Heart left ventricle (tissue), 16 donors: ENCODE results near the gene MRPL37. TPM values are rescaled to one million over a fixed set of nuclear protein-coding genes. Genes with fewer than 3 reads are reported as not detected.

ENCODE experiments used
- ATAC-seq, 4 donors: fragments of 200-7000 bp; cut with Tn5 transposase; one replicate each; pipeline ENCODE4 v1.9.1; 2020 to 2022; ENCODE audit warnings: moderate library complexity in 4 of 4, mild to moderate bottlenecking in 3 of 4, moderate number of reproducible peaks in 1 of 4
- DNase-seq, 5 donors: peaks; one replicate each; pipeline ENCODE4 v3.0.0-alpha.2; 2020
- H3K27ac ChIP-seq, 12 donors: fragments of 200-600 bp; sonication (generic) in 4 of 12; one replicate each; pipeline versions ENCODE4 v1.5.0 to v1.8.0; 2016 to 2022; ENCODE audit warnings: mild to moderate bottlenecking in 2 of 12
- H3K27me3 ChIP-seq, 9 donors: fragments of 200-600 bp; sonication (generic) in 2 of 9; one replicate each; pipeline versions ENCODE4 v1.5.1 to v1.8.0; 2016 to 2022; ENCODE audit warnings: mild to moderate bottlenecking in 3 of 9
- H3K36me3 ChIP-seq, 9 donors: fragments of 200-600 bp; sonication (generic) in 2 of 9; one replicate each; pipeline versions ENCODE4 v1.5.0 to v1.8.0; 2018 to 2022; ENCODE audit warnings: mild to moderate bottlenecking in 2 of 9
- H3K4me1 ChIP-seq, 12 donors: fragments of 200-600 bp; sonication (generic) in 4 of 12; one replicate each; pipeline versions ENCODE4 v1.5.0 to v1.8.0; 2016 to 2022; ENCODE audit warnings: mild to moderate bottlenecking in 3 of 12
- H3K4me3 ChIP-seq, 12 donors: fragments of 200-600 bp; sonication (generic) in 4 of 12; one replicate each; pipeline versions ENCODE4 v1.5.0 to v1.8.0; 2017 to 2022; ENCODE audit warnings: mild to moderate bottlenecking in 9 of 12, moderate library complexity in 4 of 12
- H3K9me3 ChIP-seq, 12 donors: fragments of 200-600 bp; sonication (generic) in 4 of 12; one replicate each; pipeline versions ENCODE4 v1.5.0 to v1.8.0; 2016 to 2022; ENCODE audit warnings: mild to moderate bottlenecking in 1 of 12
- CTCF ChIP-seq, 12 donors: fragments of 200-600 bp; sonication (generic) in 4 of 12; IDR thresholded peaks; one replicate each; pipeline versions ENCODE4 v1.5.0 to v1.8.0; 2018 to 2022; ENCODE audit warnings: antibody characterized with exemption in 12 of 12, mild to moderate bottlenecking in 5 of 12
- POLR2A ChIP-seq, 2 donors: fragments of 450-650 bp; IDR thresholded peaks; one replicate each; pipeline ENCODE4 v1.6.1; 2017; ENCODE audit warnings: antibody characterized with exemption in 2 of 2, mild to moderate bottlenecking in 2 of 2, moderate library complexity in 2 of 2
- WGBS, 4 donors: extraction: QIAGEN DNeasy Blood & Tissue Kit in 2 of 4; methylation state at CpG; one replicate each; pipeline versions ENCODE4 v1.1.5 to v1.1.7; 2013 to 2018; 5-methylcytosine and 5-hydroxymethylcytosine counted together
- intact Hi-C, 10 donors: fragments of 100-400 bp; cut with DNase I; formaldehyde crosslinking; loops; one replicate each; pipeline versions ENCODE4 v1.11.1 to v1.14.2; 2022
- polyA plus RNA-seq, 2 donors: library from polyadenylated mRNA; stranded (reverse); fragments of 200-250 nt; gene quantifications; one replicate each; pipeline ENCODE4 v1.2.3, GENCODE V29; 2013
- total RNA-seq, 9 donors: library from RNA; depleted of rRNA in 2 of 9; stranded (reverse); fragments of >200 nt in 2 of 9; fragmentation: NEBNext Ultra II Directional in 3 of 9; extraction: Animal tissue kit (Norgen Biotek cat#: 25700) in 3 of 9; gene quantifications; one replicate each; pipeline versions ENCODE4 v1.1.0 to v1.2.4, GENCODE V29; 2016 to 2023
- donor health status: ischemic (EF 13 %, LVEDD 7.1; RV severe dilation, severe dysfunction).
- donor health status: healthy with polysubstance abuse.
- donor health status: DM: no; HTN: yes; CAD: no.
- donor health status: DM: no; HTN: no; CAD: no.
- donor health status: ischemic (EF 25% LVEDD 6.9; RV normal size, moderate dysfunction).
- donor health status: ischemic (EF 25% LVEDD 5.7; RV mildly dilated, moderate dysfunction).
- donor health status: healthy.
- donor health status: DM: yes; HTN: yes; CAD: no.
- donor health status: ischemic (EF 35%, LVEDD 5.7; RV mildly dilated, moderate dysfunction).
- donor health status: nonischemic (EF 11% LVEDD 7.7; RV severe dilation, severe dysfunction).
- donor health status: DM: yes; HTN: yes; CAD: no.
- donor health status: PGD.
- donor health status: ischemic (EF 29% LVEDD 5.4; RV normal size, mild dysfunction).
- donor health status: nonischemic (EF 23%, LVEDD 6.1; RV moderate dilation, normal function).

The MRPL37 gene
- total and polyA plus RNA-seq, 11 donors = 46.7 to 122 (median 84.6) TPM

GRCh38 chr1:54168206-54168965 lies 31.6 kb upstream of the MRPL37 start:
- ATAC-seq (no peak), DNase-seq (no peak)
- intact Hi-C loops = no loop called here
- TF ChIP-seq POLR2A (IDR thresholded peaks at IDR 0.05) = no peak
- TF ChIP-seq CTCF (IDR thresholded peaks at IDR 0.05) = no peak
- no peaks in the 10 kb centered on the region for H3K4me1 ChIP-seq
- no peak overlapping the region for H3K27ac ChIP-seq
- H3K9me3 ChIP-seq = no peaks in the 10 kb centered on the region
- H3K4me3 ChIP-seq = no peak overlapping the region
- H3K36me3 ChIP-seq = no peaks in the 10 kb centered on the region
- no peaks in the 10 kb centered on the region for H3K27me3 ChIP-seq
- WGBS, 4 donors = 81 to 91% (median 89%) methylated on average over 7 to 8 of the region's 8 CpGs

GRCh38 chr1:54169068-54169467 lies 30.9 kb upstream of the MRPL37 start:
- 77 to 83% (median 80%) methylated on average over 3 of the region's 3 CpGs for WGBS, 4 donors
- Histone ChIP-seq H3K4me3 (no peak overlapping the region), H3K27ac (no peak overlapping the region), H3K36me3 (peaks cover 0 to 2% (median 0%) of the 10 kb centered on the region in 9 donors), H3K27me3 (no peaks in the 10 kb centered on the region), H3K9me3 (no peaks in the 10 kb centered on the region), H3K4me1 (no peaks in the 10 kb centered on the region)
- DNase-seq = no peak
- intact Hi-C loops = no loop called here
- TF ChIP-seq CTCF (IDR thresholded peaks at IDR 0.05) (no peak), POLR2A (IDR thresholded peaks at IDR 0.05) (no peak)
- ATAC-seq = no peak

- H3K36me3 ChIP-seq = peaks cover 0 to 8% (median 0%) of the 10 kb centered on the region in 9 donors
- no peak overlapping the region for H3K4me3 ChIP-seq
- H3K27ac ChIP-seq = no peak overlapping the region
- no peaks in the 10 kb centered on the region for H3K27me3 ChIP-seq
- H3K9me3 ChIP-seq = no peaks in the 10 kb centered on the region
- intact Hi-C loops = no loop called here
- H3K4me1 ChIP-seq = no peaks in the 10 kb centered on the region
- TF ChIP-seq POLR2A (IDR thresholded peaks at IDR 0.05) = no peak
- no peak for TF ChIP-seq CTCF (IDR thresholded peaks at IDR 0.05)
- DNase-seq (no peak), ATAC-seq (no peak)
- WGBS, 4 donors = 78 to 86% (median 84%) methylated on average over 8 of the region's 8 CpGs
Measured at GRCh38 chr1:54171016-54171415, 29.0 kb upstream of the MRPL37 start.

GRCh38 chr1:54171606-54172005 lies 28.4 kb upstream of the MRPL37 start:
- no peak for TF ChIP-seq CTCF (IDR thresholded peaks at IDR 0.05)
- TF ChIP-seq POLR2A (IDR thresholded peaks at IDR 0.05) = no peak
- intact Hi-C loops = no loop called here
- no peak overlapping the region for H3K27ac ChIP-seq
- WGBS, 4 donors = 92 to 96% (median 95%) methylated on average over 8 of the region's 8 CpGs
- peaks cover 0 to 8% (median 0%) of the 10 kb centered on the region in 9 donors for H3K36me3 ChIP-seq
- H3K4me1 ChIP-seq = no peaks in the 10 kb centered on the region
- H3K27me3 ChIP-seq = no peaks in the 10 kb centered on the region
- H3K4me3 ChIP-seq = no peak overlapping the region
- DNase-seq (no peak), ATAC-seq (no peak)
- H3K9me3 ChIP-seq = no peaks in the 10 kb centered on the region
